Glomerular visceral epithelial cell (primary cell): ENCODE data around the gene ANO4.

Experiments
- DNase-seq: peaks from one replicate; pipeline ENCODE4 v3.0.0-alpha.2; 2016; ENCODE audit errors: extremely low spot score

The ANO4 gene

DNA sequence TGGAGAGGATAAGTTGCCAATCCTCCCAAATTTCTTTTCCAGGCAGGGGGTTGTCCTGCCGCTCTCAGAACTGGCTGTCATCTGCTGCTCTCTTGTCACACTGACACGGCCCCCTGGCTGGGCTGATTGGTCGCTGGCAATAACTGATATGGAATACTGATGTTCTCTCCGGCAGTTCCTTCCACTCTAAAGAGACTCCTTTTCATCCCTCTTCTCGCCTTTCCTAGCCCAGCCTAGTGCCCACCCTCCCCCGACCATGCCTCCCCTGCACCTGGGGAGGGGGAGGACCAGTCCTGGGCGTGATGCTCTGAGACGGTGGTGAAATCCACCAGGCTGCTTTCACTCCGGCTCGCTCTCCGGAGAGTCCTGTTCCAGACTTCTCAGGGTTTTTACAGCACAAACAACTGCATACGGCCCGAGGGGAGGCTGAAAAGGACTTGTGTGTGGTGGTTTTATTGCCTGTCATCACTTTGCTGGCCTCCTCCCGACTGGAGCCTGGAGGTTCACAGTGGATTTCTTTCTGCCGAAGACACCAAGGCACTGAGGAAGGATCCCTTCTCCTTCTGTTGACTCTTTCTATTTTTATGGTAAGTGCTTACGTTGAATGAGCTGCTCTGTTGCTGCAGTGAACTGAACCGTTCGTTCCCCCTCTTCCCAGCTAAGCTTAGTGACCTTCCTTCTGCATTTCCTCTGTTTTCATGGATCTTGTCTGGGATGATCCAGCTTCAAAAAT, at the start of gene ANO4:
Gene ANO4, plus strand, starts transcription at position 336 of the 733 bp plus-strand sequence. CDS start 107,010 bp downstream, outside the sequence.
- no peak for DNase-seq

DNA sequence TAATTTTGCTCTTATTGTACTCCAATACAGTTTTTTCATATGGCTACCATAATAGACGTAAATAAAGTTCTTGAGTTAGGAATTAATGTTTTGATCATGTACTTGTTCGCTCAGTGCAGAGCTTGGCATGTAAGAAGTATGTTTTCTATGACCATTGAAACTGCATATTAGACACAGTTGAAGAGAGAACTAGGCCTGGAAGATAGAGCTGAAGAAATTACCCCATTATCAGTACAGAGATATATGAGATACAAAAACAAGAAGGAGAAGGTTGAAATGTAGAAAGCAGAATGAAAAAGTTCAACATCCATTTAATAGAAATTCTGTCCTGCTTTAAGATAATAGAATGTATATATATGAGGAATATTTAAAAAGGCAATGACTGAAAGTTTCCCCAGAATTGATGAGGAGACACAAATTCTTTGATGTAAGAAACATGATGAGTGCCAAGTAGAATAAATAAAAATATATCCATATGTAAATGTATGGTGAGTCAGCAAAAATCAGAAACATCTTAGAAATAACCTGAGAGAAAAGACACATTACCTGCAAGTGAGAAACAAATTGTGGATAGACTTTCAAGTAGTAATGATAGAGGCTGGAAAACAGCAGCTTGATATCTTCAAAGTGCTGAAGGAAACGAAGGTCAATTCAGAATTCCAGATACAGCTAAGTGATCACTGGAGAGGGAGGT, 49.1 kb upstream of the ANO4 start:
- DNase-seq, result no peak

DNA sequence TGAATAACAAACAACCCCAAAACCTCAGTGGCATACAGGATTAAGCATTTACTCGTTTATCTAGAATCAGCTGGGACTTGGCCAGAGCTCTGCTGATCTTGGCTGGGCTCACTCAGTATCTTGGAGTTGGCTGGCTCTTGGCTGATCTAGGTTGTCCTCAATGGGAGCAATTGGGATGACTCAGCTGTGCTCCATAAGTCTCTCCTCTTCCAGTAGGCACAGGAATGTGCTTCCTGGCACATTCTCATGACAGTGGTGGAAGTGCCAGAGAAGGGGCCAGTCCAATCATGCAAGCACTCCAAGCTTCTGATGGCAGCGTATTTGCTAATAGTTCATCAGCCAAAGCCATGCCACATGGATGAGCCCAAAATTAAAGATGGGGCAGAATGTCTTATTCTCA, 41.7 kb upstream of the ANO4 start:
- DNase-seq, result no peak

DNA sequence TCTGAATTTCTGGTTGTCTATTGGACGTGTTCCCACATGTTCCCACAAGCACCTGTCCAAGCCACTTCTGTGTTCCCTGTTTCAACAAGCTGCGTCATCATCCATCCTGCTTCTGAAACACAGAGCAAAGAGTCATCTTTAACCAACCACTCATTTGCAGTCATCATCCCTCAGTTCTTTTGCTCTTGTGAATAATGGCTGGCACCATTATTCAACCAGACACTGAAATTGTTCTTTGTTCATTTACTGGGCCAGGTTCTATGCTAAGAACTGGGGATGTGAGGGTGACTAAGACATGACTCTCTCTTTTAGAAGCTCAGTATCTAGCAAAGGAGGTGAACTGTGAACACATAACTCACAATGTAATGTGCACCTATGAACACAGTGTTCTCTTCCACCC, 40.7 kb upstream of the ANO4 start:
- DNase-seq, result no peak

DNA sequence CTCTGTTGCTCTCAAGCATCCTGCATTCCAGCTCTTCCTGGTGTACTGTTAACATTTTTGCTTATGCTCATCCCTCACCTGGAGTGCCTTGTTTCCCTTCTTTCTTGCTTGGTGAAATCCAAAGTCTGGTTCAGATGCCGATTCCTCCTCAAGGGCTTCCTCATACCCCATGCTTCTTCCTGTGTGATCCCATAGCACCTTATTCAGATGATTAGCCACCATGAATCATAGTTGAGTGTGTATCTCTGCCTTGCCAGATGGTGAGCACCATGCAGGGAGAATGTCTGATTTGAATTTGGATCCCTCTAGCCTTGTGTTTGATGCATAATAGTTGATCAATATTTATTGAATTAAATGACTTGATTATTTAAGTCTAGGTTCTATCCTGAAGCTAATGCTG, 39.4 kb upstream of the ANO4 start:
- no peak for DNase-seq

DNA sequence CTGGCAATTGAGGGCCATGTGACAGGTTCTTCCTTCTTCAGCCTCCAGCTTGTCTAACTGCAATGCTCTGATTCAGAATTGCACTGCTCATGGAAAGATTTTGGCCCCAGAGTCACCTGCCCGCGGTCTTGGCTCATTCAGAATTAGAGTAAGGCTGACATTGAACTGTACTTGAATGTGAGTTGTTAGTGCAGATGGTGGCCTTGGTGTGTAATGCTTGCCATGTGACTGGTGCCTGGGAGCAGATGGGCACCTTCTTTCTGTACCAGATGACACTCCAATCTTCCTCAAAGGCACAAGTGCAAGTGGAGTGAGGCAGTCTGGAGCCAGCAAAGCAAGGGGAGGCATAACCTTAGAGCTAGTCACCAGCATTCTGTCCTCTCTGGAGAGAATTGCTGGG, 36.5 kb upstream of the ANO4 start:
- DNase-seq, result no peak

DNA sequence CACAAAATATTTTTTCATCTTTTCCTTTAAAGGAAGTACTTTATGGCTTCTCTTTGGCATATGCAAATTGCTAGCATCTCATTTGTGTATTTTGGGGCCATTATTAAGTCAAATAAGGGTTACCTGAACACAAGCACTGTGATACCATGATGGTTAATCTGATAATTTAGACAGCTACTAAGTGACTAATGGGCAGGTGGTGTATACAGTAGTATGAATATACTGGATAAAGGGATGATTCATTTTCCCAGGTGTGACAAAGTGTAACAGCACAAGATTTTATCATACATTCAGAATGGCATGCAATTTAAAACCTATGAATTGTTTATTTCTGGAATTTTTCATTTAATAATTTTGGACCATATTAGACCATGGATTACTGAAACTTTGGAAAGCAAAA, 27.2 kb upstream of the ANO4 start:
- DNase-seq, result no peak

DNA sequence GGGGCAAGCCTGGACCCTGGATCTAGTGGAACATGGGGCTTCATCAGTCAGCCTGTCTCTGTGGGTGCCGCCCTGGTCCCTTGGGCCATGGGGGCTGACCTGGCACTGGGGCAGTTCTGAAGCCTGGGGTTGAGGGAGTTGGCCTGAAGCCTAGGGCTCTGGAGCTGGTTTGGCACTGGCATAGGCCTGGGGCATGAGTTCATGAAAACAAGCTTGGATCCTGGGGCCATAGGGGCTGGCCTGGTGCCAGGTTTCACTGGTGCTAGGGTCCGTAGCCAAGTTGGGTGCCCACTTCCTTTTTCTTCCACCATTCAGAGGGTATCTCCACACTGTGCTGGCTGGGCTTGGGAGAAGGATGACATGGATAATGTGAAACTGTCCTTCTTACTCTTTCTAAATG, 26.6 kb upstream of the ANO4 start:
- DNase-seq, result no peak

DNA sequence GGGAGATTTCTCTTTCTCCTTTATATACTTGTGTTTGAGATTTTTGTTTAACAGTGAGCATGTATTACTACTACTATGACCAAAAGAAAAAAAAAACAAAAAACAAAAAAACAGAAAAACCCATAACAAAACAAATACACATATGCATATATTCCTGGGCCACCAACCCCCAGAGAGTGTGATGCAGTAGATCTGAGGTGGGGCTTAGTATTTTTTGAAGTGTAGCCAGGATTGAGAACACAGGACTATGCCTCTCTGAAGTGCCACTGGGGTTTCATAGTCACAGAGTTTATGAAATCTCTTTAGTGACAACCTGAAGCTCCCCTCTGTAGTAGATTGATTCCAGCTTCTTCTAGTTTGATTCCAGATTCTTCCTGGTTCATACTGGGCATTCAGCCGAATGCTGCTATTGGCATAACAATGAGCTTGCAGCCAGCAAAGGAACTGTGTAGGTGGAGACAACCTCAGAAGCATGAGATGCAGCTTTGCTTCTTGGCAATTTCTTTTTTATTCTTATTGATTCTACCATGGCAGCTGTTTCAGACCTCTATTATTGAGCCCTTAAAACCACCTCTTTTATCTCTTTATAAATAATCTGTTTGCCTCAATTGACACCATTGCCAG, 15.5 kb upstream of the ANO4 start:
- DNase-seq, result no peak

DNA sequence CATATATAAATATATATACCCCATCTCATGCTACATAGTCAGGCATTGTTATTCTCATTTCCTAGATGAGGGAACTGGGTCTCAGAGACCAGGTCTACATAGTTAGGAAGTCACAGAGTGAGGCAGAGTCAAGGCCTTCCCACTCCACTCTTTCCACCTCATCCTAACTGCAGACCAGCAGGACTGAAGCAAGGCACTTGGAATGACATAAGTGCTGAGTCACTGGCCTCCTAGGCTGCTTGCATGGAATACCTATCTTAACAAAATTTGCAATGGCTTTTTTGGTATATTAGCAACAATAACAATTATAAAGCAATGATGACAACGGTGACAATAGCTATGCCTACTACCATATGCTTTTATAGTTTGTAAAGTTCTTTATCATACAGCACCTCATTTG, 5.4 kb upstream of the ANO4 start:
- DNase-seq, result peak; percentile 2

DNA sequence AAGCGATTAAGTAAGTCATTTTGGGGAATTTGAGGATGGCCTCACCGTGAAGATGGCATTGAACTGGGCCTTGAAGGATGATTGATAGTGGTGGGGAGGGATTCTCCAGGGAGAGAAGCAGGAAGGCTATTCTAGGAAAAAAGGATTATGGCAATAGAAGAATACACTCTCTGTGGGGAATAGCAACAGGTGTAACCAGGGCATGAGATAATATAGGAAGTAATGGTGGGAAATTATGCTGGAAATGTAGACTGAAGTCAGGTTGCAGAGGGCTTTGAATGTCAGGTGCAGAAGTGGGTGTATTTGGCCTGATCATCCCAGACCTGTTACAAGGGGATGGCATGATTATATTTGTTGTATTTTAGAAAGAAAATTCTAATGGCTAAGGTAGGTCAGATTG, 4.6 kb upstream of the ANO4 start:
- DNase-seq, result no peak

DNA sequence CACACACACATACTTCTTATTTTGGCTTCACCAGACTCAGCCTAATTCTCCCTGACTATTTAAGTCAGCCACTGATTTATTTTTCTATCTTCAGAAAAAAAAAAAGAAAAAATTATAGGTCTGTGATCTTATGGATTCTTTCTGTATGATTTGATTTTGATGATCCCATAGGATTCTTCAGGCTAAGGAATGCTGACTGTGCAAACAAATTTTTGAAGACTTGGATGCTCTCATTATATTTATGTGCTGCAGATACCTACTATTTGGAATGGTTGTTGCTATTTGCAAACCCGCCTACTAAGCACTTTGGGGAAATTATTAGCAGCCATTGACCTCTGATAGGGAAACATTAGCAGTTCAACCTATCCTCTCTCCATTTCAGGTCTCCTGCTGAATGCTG, 4.0 kb upstream of the ANO4 start:
- DNase-seq, result no peak

DNA sequence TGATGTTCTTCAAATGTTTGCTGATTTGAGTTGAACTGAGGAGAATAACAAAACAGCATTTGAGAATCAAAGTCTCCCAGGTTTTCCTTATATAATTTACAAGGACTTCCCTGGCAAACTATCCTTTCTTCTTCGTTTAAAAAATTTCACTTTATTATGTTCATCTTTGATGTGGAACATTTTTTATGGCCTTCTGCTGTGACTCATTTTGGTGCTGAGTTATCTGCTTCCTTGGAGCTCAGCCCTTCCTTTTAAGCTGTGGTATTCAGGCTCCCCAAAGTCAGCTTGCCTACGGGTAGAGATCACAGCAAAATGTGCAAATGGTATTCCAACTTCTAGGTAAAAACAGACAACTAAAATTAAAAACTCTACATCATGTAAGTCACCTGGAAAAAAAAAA, 1.4 kb upstream of the ANO4 start:
- DNase-seq, result no peak

DNA sequence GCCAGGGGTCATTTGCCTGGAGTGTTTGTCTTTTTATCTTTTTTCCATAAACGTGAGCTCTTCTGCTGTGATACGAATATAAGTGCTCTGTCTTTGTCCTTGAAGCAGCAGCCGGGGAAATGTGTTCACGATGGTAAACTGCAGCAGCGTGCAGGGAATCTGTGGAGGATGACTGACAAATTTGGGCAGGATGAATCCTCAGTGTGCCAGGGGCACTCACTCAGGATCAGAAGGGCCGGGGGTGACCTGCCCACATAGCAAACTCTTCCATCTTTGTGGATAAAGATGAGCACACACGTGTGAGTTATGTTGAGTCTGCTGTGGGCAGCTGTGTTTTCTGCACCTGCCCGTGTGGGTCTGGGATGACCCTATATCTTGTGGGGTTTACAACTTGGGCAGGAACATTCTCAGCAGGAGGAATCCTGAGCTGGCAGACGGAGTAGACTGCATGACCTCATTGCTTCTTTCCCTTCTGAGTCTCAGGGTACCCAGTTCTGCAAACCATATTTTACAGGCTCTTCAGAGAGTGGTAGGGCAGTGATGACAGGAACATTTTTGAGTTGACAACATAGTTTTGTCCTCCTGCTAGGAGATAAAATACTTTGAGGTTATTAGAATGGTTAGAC, 711 bp downstream of the ANO4 start:
- no peak for DNase-seq

DNA sequence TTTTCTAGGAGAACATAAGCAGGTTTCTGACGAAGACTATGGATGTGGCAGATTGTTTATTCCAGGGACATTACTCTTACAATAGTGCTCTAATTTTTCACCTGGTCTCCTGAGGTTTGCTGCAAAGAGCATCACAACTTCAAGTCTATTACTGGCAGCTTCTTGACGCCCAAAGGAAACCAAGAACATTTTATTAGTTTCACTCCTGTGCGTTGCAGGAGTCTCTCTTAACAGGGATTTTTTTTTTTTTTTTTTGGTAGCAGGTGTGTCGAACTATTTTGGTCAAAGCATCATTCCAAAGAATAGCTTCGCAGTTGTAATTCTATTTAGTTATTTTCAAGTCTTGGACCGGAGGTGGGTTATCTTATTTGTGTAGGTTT, 1.2 kb downstream of the ANO4 start:
- DNase-seq, result no peak

DNA sequence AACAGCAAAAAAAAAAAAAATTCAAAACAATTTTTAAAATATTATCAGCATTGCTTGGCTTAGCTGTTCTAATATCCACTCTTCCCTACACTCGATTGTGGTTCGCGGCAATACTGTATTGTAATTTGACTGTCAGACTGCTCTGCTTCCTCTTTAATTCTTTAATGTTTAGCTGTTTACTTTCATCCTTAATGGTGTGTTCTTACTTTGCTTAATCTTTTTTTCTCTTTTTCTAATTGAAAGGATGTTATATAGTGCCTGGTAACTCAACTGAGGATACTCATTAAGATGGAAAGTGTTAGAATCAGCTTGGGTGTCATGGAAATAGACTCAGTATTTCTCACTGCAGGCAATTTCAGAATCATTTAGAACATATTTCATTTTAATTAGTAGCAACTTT, 2.0 kb downstream of the ANO4 start:
- no peak for DNase-seq

DNA sequence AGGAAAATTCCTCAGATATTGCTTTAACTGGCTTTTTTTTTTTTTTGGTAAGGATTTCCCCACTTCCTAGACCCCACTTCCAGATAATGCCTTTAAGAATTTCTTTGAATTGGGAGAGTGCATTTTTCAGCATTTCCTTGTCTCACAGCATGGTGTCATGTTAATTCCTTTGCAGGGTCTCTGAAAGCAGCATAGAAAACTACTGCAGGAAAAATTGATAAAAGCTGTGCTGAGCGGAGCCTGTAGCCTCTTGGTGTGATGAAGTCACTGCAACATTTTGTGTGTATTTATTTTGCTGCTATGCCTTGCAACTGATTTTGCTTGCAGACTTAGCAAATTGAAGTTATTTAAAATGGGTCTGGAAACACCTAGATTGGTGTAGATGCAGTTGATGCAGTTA, 2.7 kb downstream of the ANO4 start:
- no peak for DNase-seq

DNA sequence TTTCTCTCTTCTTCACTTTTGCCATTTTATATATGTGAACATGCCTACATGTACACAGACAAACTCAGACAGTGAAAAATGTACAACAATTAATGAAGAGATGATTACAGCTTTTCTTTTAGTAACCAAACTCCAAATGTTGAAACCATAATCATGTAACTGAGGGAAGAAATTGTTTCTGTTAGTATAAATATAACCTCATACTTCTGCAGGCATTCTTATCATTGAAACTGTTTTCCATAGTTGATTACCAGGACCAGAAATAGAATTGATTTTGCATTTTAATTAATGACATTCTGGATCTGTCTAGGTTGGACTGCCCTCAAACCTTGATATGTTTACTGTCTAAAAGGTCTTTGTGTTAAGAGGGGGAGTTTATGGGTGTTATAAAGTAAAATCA, 3.2 kb downstream of the ANO4 start:
- no peak for DNase-seq

DNA sequence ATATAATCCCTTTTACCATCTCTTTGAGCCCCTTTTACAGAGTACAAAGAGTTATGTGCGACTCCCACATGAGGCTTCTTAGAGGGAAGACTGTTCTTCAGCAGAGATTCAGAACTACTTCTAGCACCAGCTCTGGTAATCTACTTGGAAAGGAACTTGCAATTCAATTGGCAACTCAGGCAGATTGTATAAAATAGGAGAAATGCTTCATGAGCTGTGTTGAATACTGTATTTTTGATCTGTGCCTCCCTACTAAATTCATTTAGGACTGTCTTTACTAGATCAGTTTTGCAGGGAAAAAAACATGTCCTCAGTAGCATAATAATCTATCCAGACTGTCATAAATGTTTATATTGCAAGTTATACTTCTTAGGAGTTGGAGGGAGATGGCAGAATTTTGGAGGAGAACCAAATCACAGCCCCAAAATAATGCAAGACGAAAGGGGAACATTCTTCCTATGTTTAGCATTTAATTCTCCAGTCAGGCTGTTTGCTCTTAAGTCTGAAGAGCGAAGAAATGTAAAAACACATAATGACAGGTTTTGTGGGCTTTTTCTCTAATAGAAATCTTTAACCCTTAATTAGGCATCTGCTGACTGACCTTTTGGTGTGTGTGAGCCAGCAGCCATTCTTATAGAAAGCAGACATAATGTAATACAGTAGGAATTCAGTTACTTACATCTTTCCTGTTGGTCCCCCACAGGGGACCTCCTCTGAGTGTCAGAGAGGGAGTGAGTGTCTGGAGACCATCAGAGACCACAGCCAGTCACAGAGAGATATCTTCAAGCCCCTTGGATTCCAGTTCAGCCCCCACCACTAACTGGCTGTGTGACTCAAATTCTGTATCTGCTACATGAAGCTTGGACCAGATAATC, 3.9 kb downstream of the ANO4 start:
- peak; percentile 8 for DNase-seq

DNA sequence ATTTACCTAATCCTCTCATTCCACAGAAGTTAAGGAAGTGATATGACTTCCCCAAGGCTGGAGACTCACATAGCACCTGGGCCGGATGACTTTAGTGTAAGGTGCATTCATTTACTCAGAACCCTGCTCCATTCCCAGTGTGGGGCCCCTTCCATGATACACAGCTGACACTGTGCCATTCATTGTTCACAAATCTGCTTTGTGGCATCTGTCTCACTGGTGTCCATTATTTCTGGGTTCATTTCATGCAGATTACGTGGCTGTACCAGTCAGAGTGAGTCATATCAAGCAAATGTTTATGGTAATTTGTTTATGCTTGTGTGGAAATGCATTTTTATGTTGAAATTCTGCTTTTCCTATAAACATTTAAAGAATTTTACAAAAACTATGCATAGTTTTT, 5.2 kb downstream of the ANO4 start:
- no peak for DNase-seq

DNA sequence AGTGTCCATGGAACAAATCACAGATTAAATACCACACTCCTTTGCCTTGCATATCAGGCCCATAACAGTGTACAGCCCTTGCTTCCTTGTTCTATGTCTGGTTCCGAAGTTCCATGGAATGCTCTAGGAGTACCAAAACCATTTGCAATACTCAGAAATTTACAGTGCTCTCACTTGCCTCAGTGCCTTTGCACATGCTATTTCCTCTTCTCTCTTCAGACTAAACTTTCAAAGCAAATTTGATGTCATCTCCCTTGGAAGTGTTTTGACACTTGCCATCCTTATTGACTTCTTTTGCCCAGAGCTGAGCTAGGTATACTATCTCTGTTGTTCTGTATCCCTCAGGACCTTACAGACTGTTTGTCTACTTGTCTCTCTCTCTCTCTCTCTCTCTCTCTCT, 6.1 kb downstream of the ANO4 start:
- DNase-seq, result no peak

DNA sequence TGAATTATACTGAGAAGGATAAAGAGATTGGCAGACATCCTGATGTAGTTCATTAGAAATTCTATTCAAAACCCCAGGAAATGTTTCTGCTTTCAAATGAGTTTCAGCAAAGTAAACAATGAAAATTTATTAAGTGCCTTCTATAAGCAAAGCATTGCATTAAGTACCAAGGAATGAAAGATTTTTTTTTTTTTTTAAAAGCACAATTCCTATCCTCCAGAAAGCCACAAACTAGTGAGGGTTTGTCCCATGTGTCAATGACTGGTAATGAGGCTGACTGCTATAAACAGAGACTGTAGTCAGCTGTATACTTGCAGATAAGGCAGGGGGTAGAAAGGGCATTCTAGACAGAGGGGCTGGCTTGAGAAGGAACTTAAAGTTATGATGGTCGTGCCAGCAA, 6.7 kb downstream of the ANO4 start:
- no peak for DNase-seq
